ENCODE data around the gene MAB21L3. TPM values are rescaled to one million over a fixed set of nuclear protein-coding genes. Genes with fewer than 3 reads are reported as not detected.
A peak's percentile ranks its signal among the peaks of the same experiment; 100 is the strongest.

Gene MAB21L3
- total RNA-seq, 1 donor: 0.36 TPM

- no peak for TF ChIP-seq CTCF (IDR thresholded peaks at IDR 0.05; ENCODE audit: extremely low read depth, low read depth, low read length)
- Histone ChIP-seq H3K4me2 (ENCODE audit: insufficient read depth, low read length) (no peak overlapping the region), H3K27ac (ENCODE audit: low read depth, low read length) (no peak overlapping the region), H3K79me2 (ENCODE audit: insufficient read depth, low read length) (no peaks in the 10 kb centered on the region), H3K4me1 (ENCODE audit: insufficient read depth, low read length) (no peaks in the 10 kb centered on the region), H3K27me3 (ENCODE audit: insufficient read depth, low read length) (peaks cover 13% of the 10 kb centered on the region), H3K4me3 (ENCODE audit: insufficient read depth, low read length) (no peak overlapping the region), H3K36me3 (ENCODE audit: insufficient read depth, low read length) (no peaks in the 10 kb centered on the region), H4K20me1 (ENCODE audit: insufficient read depth, low read length) (no peaks in the 10 kb centered on the region), H2AFZ (ENCODE audit: low read length) (no peak overlapping the region), H3K9me3 (ENCODE audit: low read depth, low read length) (no peaks in the 10 kb centered on the region)
- DNase-seq (ENCODE audit: insufficient read length, low spot score, missing footprints): no peak
These were observed 50.2 kb downstream of the MAB21L3 start for GRCh38 chr1:116161390-116161789.

- Histone ChIP-seq H3K4me1 (ENCODE audit: insufficient read depth, low read length) (no peaks in the 10 kb centered on the region), H2AFZ (ENCODE audit: low read length) (no peak overlapping the region), H3K4me2 (ENCODE audit: insufficient read depth, low read length) (no peak overlapping the region)
These were observed 50.7 kb downstream of the MAB21L3 start for GRCh38 chr1:116161877-116162390.

GRCh38 chr1:116163533-116163932 is 52.3 kb downstream of the MAB21L3 start:
- no peaks in the 10 kb centered on the region for H3K9me3 ChIP-seq (ENCODE audit: low read depth, low read length)
- no peaks in the 10 kb centered on the region for H3K79me2 ChIP-seq (ENCODE audit: insufficient read depth, low read length)
- no peak overlapping the region for H3K4me3 ChIP-seq (ENCODE audit: insufficient read depth, low read length)
- no peak for TF ChIP-seq CTCF (IDR thresholded peaks at IDR 0.05; ENCODE audit: extremely low read depth, low read depth, low read length)
- H3K4me1 ChIP-seq (ENCODE audit: insufficient read depth, low read length): no peaks in the 10 kb centered on the region
- no peak for DNase-seq (ENCODE audit: insufficient read length, low spot score, missing footprints)
- no peaks in the 10 kb centered on the region for H4K20me1 ChIP-seq (ENCODE audit: insufficient read depth, low read length)
- no peak overlapping the region for H3K4me2 ChIP-seq (ENCODE audit: insufficient read depth, low read length)
- H3K27me3 ChIP-seq (ENCODE audit: insufficient read depth, low read length): peaks cover 13% of the 10 kb centered on the region
- H3K27ac ChIP-seq (ENCODE audit: low read depth, low read length): no peak overlapping the region
- H3K36me3 ChIP-seq (ENCODE audit: insufficient read depth, low read length): no peaks in the 10 kb centered on the region
- H2AFZ ChIP-seq (ENCODE audit: low read length): no peak overlapping the region

More at GRCh38 chr1:116161877-116162390, 50.7 kb downstream of the MAB21L3 start:
- Histone ChIP-seq H4K20me1 (ENCODE audit: insufficient read depth, low read length) (no peaks in the 10 kb centered on the region), H3K27me3 (ENCODE audit: insufficient read depth, low read length) (peaks cover 13% of the 10 kb centered on the region), H3K27ac (ENCODE audit: low read depth, low read length) (no peak overlapping the region), H3K9me3 (ENCODE audit: low read depth, low read length) (no peaks in the 10 kb centered on the region), H3K4me3 (ENCODE audit: insufficient read depth, low read length) (no peak overlapping the region), H3K79me2 (ENCODE audit: insufficient read depth, low read length) (no peaks in the 10 kb centered on the region), H3K36me3 (ENCODE audit: insufficient read depth, low read length) (no peaks in the 10 kb centered on the region)
- no peak for DNase-seq (ENCODE audit: insufficient read length, low spot score, missing footprints)
- TF ChIP-seq CTCF (IDR thresholded peaks at IDR 0.05; ENCODE audit: extremely low read depth, low read depth, low read length): no peak

- Histone ChIP-seq H3K4me3 (ENCODE audit: insufficient read depth, low read length) (peak overlapping the region; percentile 52), H3K27me3 (ENCODE audit: insufficient read depth, low read length) (peaks cover 16% of the 10 kb centered on the region), H3K9me3 (ENCODE audit: low read depth, low read length) (no peaks in the 10 kb centered on the region), H3K79me2 (ENCODE audit: insufficient read depth, low read length) (no peaks in the 10 kb centered on the region), H3K4me2 (ENCODE audit: insufficient read depth, low read length) (no peak overlapping the region), H3K27ac (ENCODE audit: low read depth, low read length) (no peak overlapping the region), H4K20me1 (ENCODE audit: insufficient read depth, low read length) (no peaks in the 10 kb centered on the region), H3K36me3 (ENCODE audit: insufficient read depth, low read length) (no peaks in the 10 kb centered on the region), H3K4me1 (ENCODE audit: insufficient read depth, low read length) (no peaks in the 10 kb centered on the region), H2AFZ (ENCODE audit: low read length) (peak overlapping the region; percentile 72)
- no peak for DNase-seq (ENCODE audit: insufficient read length, low spot score, missing footprints)
- TF ChIP-seq CTCF (IDR thresholded peaks at IDR 0.05; ENCODE audit: extremely low read depth, low read depth, low read length): no peak
These were observed 53.0 kb downstream of the MAB21L3 start for GRCh38 chr1:116164150-116164549.

Measured in osteoblast (primary cell).